PFSK-1 (cell line): Measurements from ENCODE around the gene SLC12A3.

Source experiments
- FOXP2 ChIP-seq: optimal IDR thresholded peaks from 2 replicates; pipeline ENCODE3; 2011; ENCODE audit warnings: borderline replicate concordance, control low read depth, inconsistent platforms; ENCODE audit not compliant: insufficient read depth; ENCODE audit errors: extremely low read length, extremely low read depth
- POLR2AphosphoS5 ChIP-seq: IDR thresholded peaks from 2 replicates; pipeline ENCODE4 v1.6.1; 2012; ENCODE audit warnings: low read depth, mild to moderate bottlenecking, control low read depth, low read length, moderate library complexity
- SIN3A ChIP-seq: IDR thresholded peaks from 2 replicates; pipeline ENCODE4 v1.6.1; 2012; ENCODE audit warnings: mild to moderate bottlenecking, low read length, moderate library complexity, borderline replicate concordance; ENCODE audit not compliant: insufficient read depth
- TAF1 ChIP-seq: IDR thresholded peaks from 2 replicates; pipeline ENCODE4 v1.6.1; 2012; ENCODE audit warnings: low read length, control low read depth, borderline replicate concordance; ENCODE audit not compliant: insufficient read depth
- TF ChIP-seq, protein P1 (sequence below), 2 experiments: IDR thresholded peaks; 2 replicates each; pipeline versions ENCODE4 v1.6.1 to v1.8.0; 2011 to 2012; ENCODE audit warnings: low read depth in 2 of 2, low read length in 2 of 2, control low read depth in 1 of 2, inconsistent platforms in 1 of 2, mild to moderate bottlenecking in 1 of 2, moderate library complexity in 1 of 2; ENCODE audit not compliant: insufficient read depth in 1 of 2

The SLC12A3 gene

DNA sequence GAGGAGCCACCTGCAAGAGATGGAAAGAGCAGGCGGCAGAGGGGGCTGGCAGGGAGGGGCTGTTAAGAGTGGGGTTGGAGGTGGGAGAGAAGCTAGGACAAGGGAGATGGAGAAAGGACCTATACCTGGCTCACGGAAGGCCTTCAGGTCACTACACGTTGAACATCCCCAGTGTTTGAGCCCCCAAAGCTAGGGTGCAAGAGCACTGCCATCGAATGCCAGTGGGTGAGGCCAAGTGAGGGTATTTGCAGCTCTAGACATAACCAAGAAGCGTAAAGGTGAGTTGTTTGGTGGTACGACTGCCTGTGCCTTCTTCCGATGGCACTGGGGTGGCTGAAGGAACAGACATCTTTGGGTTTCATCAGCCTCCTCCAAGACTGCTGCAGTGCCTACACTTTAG is 49.9 kb downstream of the SLC12A3 start:
- no peak for TF ChIP-seq POLR2AphosphoS5
- TF ChIP-seq, protein P1, sequence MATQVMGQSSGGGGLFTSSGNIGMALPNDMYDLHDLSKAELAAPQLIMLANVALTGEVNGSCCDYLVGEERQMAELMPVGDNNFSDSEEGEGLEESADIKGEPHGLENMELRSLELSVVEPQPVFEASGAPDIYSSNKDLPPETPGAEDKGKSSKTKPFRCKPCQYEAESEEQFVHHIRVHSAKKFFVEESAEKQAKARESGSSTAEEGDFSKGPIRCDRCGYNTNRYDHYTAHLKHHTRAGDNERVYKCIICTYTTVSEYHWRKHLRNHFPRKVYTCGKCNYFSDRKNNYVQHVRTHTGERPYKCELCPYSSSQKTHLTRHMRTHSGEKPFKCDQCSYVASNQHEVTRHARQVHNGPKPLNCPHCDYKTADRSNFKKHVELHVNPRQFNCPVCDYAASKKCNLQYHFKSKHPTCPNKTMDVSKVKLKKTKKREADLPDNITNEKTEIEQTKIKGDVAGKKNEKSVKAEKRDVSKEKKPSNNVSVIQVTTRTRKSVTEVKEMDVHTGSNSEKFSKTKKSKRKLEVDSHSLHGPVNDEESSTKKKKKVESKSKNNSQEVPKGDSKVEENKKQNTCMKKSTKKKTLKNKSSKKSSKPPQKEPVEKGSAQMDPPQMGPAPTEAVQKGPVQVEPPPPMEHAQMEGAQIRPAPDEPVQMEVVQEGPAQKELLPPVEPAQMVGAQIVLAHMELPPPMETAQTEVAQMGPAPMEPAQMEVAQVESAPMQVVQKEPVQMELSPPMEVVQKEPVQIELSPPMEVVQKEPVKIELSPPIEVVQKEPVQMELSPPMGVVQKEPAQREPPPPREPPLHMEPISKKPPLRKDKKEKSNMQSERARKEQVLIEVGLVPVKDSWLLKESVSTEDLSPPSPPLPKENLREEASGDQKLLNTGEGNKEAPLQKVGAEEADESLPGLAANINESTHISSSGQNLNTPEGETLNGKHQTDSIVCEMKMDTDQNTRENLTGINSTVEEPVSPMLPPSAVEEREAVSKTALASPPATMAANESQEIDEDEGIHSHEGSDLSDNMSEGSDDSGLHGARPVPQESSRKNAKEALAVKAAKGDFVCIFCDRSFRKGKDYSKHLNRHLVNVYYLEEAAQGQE (IDR thresholded peaks at IDR 0.05; ENCODE audit: insufficient read depth in 1 of 2, low read depth in 2 of 2, low read length in 2 of 2), result no peak
- TF ChIP-seq FOXP2, result no peak
- no peak for TF ChIP-seq SIN3A

DNA sequence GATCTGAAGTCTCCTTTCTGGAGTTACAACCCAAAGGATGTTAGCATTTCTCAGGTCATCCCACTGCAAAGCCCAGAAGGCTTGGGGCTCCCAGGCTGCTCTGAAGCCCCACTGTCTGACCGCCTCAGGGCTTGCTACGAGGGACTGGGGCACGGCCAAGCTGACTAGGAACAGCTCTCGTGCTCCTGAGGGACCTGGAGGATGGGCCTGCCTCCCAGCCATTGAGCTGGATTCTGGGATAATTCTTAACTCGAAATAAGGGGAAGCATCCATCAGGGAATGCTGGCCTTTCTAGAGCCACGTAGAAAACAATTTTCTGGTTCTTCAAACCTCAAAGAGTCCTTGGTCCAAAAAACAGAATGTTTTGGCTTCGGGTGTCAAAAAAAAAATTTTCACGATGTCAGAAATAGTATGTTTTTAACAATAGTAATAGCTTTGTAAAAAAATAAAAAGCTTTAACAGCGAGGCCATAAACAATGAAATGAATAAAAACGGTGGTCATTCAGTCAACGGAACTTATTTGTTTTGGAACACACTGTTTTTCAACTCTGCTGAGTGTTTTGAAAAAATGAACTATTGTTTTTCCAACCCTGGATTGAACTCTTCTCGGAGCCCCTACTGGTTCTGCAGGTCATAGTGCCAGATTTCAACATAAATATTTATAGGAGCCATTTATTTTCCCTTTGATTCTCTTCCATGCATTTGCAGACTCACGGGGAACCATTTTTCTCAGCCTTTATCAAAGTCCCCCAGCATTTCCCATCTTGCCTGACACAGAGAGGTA is 50.5 kb downstream of the SLC12A3 start:
- TF ChIP-seq FOXP2, result no peak
- TF ChIP-seq TAF1, result no peak
- no peak for TF ChIP-seq SIN3A
- TF ChIP-seq, protein P1 (IDR thresholded peaks at IDR 0.05; ENCODE audit: insufficient read depth in 1 of 2, low read depth in 2 of 2, low read length in 2 of 2), result no peak

DNA sequence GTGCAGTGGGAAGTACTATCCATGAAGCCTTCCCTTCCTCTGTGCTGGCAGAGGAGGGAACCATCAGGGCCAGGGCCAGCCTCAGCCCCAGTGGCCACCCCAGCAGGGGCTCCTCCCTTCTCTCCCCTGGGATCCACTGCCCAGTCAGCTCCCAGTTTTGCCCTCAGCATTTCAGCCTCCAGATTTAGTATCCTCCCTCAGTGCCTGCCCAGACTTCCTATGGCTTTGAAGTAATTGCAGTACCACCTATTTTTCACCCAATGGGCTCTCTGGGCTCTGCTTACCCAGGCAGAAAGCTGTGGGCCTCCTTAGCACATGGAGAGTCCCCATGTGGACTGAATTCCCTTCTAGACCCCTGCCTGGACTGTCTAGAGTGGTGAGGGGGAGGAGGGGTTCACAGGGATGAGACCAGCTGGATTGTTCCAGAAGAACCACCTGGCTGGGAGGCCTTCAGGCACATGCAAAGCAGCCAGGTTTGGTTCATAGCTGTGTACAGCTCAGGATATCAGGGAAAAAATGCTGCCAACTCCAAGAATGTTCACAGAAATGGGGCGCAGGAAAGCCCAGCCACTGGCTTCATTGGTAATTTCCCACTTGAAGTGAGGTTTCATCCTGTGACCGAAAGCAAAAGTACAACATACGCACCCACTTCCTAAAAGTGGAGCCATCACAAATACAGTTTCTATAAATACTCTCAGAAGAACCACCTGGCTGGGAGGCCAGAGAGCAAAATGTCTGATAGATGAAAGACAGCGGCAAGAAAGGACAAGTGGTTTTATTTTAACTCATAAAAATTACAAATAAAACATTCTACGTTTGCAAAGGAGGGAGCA is 51.8 kb downstream of the SLC12A3 start:
- TF ChIP-seq, protein P1 (IDR thresholded peaks at IDR 0.05; ENCODE audit: insufficient read depth in 1 of 2, low read depth in 2 of 2, low read length in 2 of 2), result no peak
- TF ChIP-seq FOXP2, result no peak
- no peak for TF ChIP-seq TAF1
- TF ChIP-seq SIN3A, result no peak
- TF ChIP-seq POLR2AphosphoS5, result no peak

DNA sequence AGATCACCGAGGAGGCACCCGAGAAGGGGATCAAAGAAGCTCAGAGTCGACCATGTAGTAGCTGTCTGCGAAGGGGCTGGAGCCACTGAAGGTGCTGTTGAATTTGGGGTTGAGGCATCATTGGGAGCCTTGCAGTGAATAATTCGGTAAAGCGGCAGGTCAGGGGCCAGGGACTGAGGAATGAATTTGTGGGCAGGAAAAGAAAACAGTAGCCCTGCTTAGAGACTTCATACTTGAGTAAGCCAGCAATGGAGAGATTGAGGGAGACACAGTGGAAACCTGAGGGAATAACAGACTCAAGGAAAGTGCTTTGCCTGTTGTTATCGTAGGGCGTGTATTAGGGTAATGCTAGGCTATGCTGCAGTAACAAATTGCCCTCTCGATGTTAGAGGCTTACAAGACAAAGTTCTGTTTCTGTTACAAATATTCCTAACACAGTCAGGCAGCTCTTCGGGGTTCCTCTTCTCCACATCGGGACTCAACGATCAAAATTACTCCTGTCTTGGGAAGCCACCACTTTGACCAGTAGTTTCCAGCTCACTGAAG is 53.5 kb downstream of the SLC12A3 start:
- TF ChIP-seq FOXP2, result no peak
- TF ChIP-seq POLR2AphosphoS5, result no peak
- TF ChIP-seq TAF1, result no peak
- TF ChIP-seq SIN3A, result no peak
- TF ChIP-seq, protein P1 (IDR thresholded peaks at IDR 0.05; ENCODE audit: insufficient read depth in 1 of 2, low read depth in 2 of 2, low read length in 2 of 2), result no peak
